Subcutaneous abdominal adipose tissue (tissue), 5 donors: ENCODE measurements around the gene TIFAB.
"Not testable (repeated sequence)": the region's sequence is repeated elsewhere in the genome, so short reads cannot be mapped to it uniquely, and the experiment has no call there.

Experiments used
- H3K27ac ChIP-seq: one replicate; pipeline ENCODE4 v1.7.0; 2013; ENCODE audit warnings: low read depth, mild to moderate bottlenecking, inconsistent platforms, low read length, moderate library complexity
- H3K27me3 ChIP-seq, 5 donors: one replicate each; pipeline ENCODE4 v1.7.0; 2013; ENCODE audit warnings: low read length in 5 of 5, inconsistent platforms in 1 of 5; ENCODE audit not compliant: control insufficient read depth in 5 of 5, insufficient read depth in 4 of 5
- H3K36me3 ChIP-seq, 5 donors: one replicate each; pipeline ENCODE4 v1.7.0; 2013; ENCODE audit warnings: low read length in 5 of 5; ENCODE audit not compliant: control insufficient read depth in 5 of 5, insufficient read depth in 5 of 5
- H3K4me1 ChIP-seq, 5 donors: one replicate each; pipeline ENCODE4 v1.7.0; 2013; ENCODE audit warnings: low read length in 5 of 5, mild to moderate bottlenecking in 3 of 5, moderate library complexity in 1 of 5; ENCODE audit not compliant: control insufficient read depth in 5 of 5, insufficient read depth in 5 of 5
- H3K4me3 ChIP-seq, 5 donors: one replicate each; pipeline ENCODE4 v1.7.0; 2013; ENCODE audit warnings: low read length in 5 of 5, low read depth in 1 of 5
- H3K9ac ChIP-seq, 5 donors: one replicate each; pipeline ENCODE4 v1.7.0; 2013; ENCODE audit warnings: low read length in 5 of 5, mild to moderate bottlenecking in 4 of 5, moderate library complexity in 3 of 5
- H3K9me3 ChIP-seq, 5 donors: one replicate each; pipeline ENCODE4 v1.7.0; 2013; ENCODE audit warnings: low read length in 5 of 5; ENCODE audit not compliant: control insufficient read depth in 5 of 5
- donor health status: healthy.
- donor health status: healthy.
- donor health status: healthy.
- donor health status: healthy.
- donor health status: healthy.

The TIFAB gene, protein sequence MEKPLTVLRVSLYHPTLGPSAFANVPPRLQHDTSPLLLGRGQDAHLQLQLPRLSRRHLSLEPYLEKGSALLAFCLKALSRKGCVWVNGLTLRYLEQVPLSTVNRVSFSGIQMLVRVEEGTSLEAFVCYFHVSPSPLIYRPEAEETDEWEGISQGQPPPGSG

DNA sequence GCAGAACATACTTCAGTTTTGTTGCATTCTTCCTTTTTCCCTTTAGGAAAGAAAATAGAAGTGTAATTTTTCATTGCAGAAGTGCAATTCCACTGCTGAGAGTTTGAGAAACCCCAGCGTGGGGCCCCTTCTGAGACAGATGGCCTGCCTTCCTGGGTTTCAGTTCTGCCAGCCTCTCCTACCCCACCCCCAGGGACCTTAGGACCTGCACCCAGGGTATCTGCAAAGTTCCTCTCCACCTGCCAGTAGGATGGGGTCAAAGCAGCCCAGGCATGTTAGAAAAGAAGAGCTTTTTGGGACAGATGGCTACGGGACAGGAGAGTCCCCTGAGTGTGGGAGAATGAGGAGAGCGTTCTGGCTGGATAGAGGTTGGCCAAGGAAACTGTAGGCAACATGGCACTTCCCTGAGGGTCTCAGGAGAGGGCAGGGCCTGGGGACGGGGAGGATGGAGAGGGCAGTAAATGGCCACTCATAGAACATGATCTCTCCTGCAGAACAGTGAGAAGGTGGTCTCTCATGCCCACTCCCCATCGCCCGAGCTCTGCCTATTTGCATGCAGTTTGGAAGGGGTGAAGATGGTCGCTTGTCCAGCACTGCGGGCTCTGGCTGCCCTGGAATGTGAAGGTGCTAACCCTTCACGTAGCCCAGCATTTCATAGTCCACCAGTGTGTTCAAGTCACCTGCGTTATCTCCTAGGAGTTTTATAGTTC, at the start of gene TIFAB:
Gene TIFAB, minus strand, starts transcription at position 31 of the 710 bp plus-strand sequence. CDS start 2,412 bp downstream, outside the sequence.
- no peaks in the 10 kb centered on the region for H3K27me3 ChIP-seq
- no peaks in the 10 kb centered on the region for H3K9me3 ChIP-seq
- no peak within 1 kb of the TSS for H3K4me3 ChIP-seq
- H3K4me1 ChIP-seq: peaks cover 3 to 25% (median 15%) of the 10 kb centered on the region in 5 donors
- no peak within 1 kb of the TSS for H3K27ac ChIP-seq
- no peak within 1 kb of the TSS for H3K9ac ChIP-seq
- H3K36me3 ChIP-seq: no peaks in the 10 kb centered on the region

DNA sequence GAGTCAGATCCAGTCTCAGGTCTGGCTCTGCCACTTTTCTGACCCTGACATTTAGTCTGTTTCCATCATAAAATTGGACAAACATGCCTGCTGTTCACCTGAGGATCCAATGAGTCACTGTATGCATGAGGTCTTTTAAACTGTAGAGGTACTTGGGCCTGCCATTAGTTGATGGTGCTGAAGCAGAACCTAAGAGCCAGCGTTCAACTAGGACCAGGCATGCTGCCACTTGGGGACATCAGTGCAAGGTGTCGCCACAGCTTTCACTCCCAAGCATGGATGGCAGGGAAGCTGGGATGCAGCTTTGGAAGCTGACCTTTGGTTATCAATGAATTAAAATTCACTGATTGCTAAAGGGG, 46.5 kb upstream of the TIFAB start:
- Histone ChIP-seq H3K27ac (no peak overlapping the region), H3K4me3 (no peak overlapping the region), H3K27me3 (peaks cover 0 to 14% (median 3%) of the 10 kb centered on the region in 5 donors), H3K9ac (no peak overlapping the region), H3K36me3 (no peaks in the 10 kb centered on the region), H3K9me3 (no peaks in the 10 kb centered on the region), H3K4me1 (peaks cover 0 to 6% (median 3%) of the 10 kb centered on the region in 5 donors)

DNA sequence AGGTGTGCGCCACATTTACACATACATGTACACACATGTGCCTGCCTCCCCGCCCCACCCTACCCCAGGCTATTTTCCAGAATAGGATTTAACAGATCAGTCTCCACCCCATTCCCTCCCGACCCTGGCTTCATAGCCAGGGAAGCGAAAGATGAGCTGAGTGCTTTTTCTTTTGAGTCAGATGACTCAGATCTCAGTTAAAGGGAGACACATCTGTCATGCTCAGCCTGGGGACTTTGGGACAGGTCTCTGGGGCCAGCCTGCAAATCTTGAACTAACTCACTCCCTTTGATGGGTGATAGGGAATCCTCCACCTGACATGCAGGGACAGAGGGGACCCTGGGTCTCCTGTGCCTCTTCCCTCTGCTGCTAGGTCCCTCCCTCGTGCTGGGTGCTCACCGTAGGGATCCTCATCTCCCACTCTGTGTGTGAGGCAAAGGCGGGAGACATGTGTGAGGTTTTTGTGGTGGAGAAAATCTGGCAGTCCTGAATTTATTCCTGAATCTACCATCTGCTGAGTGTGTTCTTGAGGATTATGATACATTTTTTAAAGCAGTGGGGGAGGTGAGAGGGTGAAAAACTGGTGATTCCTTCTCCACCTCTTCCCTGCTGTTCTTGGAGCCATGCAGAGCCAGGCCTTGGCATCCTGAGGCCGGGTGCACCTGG, 46.0 kb upstream of the TIFAB start:
- no peaks in the 10 kb centered on the region for H3K36me3 ChIP-seq
- no peaks in the 10 kb centered on the region for H3K9me3 ChIP-seq
- no peak overlapping the region for H3K4me3 ChIP-seq
- no peak overlapping the region for H3K9ac ChIP-seq
- peaks cover 0 to 11% (median 3%) of the 10 kb centered on the region in 5 donors for H3K4me1 ChIP-seq
- peaks cover 0 to 10% (median 3%) of the 10 kb centered on the region in 5 donors for H3K27me3 ChIP-seq
- H3K27ac ChIP-seq: no peak overlapping the region

DNA sequence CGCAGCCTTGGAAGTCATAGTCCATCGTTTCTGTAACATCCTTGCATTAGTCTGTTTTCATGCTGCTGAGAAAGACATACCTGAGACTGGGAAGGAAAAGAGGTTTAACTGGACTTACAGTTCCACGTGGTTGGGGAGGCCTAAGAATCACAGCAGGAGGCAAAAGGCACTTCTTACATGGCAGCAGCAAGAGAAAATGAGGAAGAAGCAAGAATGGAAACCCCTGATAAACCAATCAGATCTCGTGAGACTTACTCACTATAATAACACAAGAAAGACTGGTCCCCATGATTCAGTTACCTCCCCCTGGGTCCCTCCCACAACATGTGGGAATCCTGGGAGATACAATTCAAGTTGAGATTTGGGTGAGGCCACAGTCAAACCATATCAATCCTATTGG, 43.4 kb upstream of the TIFAB start:
- not testable (repeated sequence) for H3K27ac ChIP-seq, H3K36me3 ChIP-seq, H3K4me3 ChIP-seq, H3K9ac ChIP-seq, H3K9me3 ChIP-seq
- H3K4me1 ChIP-seq: peaks cover 0 to 12% (median 3%) of the 10 kb centered on the region in 5 donors
- H3K27me3 ChIP-seq: peaks cover 0 to 24% (median 20%) of the 10 kb centered on the region in 5 donors

DNA sequence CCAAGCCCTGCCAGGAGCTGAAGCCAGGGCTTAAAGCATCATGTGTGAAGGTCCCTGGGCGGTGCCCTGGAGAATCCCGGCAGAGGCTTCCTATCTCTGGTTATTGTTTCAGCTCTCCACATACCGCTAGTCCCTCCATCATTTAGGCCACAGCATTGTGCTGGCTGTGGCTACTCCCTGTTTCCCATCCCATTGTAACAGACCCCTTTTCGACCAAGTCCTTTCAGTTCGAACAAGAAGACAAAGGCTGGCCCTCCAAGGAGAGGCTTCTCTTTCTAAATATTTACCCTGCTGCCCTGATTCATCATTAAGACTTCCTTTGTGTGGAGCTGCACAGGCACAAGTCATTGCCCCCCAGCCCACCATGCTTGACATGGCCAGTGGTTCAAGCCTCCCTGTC, 42.0 kb upstream of the TIFAB start:
- no peaks in the 10 kb centered on the region for H3K36me3 ChIP-seq
- H3K4me1 ChIP-seq: peaks cover 3 to 26% (median 17%) of the 10 kb centered on the region in 5 donors
- no peak overlapping the region for H3K4me3 ChIP-seq
- H3K27me3 ChIP-seq: peaks cover 5 to 37% (median 32%) of the 10 kb centered on the region in 5 donors
- H3K27ac ChIP-seq: no peak overlapping the region
- H3K9ac ChIP-seq: no peak overlapping the region
- no peaks in the 10 kb centered on the region for H3K9me3 ChIP-seq

DNA sequence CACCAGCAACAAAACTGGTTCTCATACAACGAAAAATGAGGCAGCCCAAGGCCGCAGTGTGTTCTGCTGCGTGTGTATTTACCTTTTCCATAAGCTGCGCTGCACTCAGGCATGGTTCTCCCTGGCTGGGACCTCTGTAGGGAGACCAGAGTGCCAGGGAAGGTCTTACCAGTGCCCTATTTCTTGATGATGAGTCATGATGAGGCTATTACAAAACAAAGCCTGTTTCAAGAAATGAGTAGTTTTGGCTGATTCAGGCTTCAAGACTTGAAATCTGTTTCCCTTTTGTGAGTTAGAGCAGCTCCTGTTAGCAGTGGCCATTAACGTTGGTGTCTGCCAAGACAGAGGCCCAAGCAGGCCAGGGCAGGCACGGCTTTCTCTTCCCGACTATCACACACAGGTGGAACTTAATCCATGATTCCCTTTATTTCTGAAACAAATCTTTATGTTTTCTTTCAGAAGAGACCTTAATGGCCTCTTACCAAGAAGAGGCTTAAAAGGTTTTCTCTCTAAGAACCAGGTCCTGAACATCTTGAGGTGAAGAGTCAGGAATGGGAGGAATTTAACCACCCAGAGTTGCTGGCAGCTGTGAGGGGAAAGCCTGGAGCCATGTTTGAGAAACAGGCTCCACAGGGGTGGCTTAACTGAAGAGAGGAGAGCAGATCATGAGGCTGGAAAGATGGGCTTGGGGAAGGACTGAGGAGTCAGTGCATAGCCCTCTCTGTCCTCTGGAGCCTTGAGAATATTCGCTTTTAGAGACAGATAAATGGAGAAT, 41.4 kb upstream of the TIFAB start:
- no peaks in the 10 kb centered on the region for H3K9me3 ChIP-seq
- peaks cover 3 to 32% (median 23%) of the 10 kb centered on the region in 5 donors for H3K4me1 ChIP-seq
- H3K36me3 ChIP-seq: no peaks in the 10 kb centered on the region
- peaks cover 8 to 40% (median 35%) of the 10 kb centered on the region in 5 donors for H3K27me3 ChIP-seq
- no peak overlapping the region for H3K4me3 ChIP-seq
- no peak overlapping the region for H3K27ac ChIP-seq
- H3K9ac ChIP-seq: no peak overlapping the region

DNA sequence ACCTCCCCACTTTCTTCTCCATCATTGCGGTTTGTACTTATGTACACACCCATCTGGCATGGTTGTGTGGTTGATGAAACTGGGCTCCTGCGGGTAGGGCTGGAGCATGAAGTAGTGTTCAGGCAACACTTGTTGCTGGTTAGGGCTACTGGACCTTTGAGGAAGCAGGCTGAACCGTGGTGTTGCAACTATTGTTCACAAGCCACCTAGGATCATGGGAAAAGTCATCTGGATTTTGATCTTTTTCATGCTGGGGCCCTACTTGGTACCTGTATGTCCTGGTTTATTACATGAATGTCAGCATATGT, 40.1 kb upstream of the TIFAB start:
- Histone ChIP-seq H3K27ac (no peak overlapping the region), H3K4me3 (no peak overlapping the region), H3K36me3 (no peaks in the 10 kb centered on the region), H3K4me1 (peaks cover 3 to 36% (median 25%) of the 10 kb centered on the region in 5 donors), H3K27me3 (peaks cover 10 to 47% (median 47%) of the 10 kb centered on the region in 5 donors), H3K9ac (no peak overlapping the region), H3K9me3 (no peaks in the 10 kb centered on the region)

DNA sequence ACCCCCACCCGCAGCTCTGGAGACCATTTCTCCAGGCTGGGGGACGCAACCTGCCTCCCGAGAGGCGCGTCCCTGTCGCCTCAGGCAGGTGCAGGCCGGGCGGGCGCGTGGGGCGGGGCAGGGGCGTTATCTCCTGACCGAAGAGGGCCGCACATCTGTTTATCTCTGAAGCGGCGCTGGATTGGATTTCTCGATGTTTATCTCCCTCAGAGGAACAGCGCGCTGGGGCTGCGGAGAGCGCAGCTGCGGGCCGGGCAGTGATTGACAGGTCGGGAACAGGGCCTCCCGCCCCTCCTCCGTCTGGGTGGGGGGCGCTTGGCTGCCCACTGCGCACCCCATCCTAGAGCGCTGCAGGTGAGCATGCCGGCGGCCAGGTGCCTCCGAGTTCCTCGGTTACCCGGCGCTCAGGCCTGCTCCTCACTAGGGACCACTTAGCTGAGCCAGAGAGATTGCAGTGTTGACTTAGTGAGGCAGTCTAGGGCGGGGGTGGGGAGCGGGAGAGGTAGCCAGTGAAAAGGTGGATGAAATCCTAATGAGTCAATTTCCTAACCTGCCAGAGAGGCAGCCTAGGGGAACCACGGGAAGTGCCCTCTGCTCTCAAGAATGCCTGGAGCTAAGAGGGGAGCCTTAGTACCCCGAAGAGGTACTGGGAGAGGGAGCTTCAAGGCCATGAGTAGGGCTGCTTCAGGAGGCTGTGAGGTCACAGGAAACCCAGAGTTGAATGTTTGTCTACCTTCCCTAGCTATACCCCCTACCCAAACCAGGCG, 39.6 kb upstream of the TIFAB start:
- no peak overlapping the region for H3K4me3 ChIP-seq
- H3K36me3 ChIP-seq: no peaks in the 10 kb centered on the region
- no peaks in the 10 kb centered on the region for H3K9me3 ChIP-seq
- H3K27ac ChIP-seq: no peak overlapping the region
- H3K9ac ChIP-seq: no peak overlapping the region
- H3K4me1 ChIP-seq: peaks cover 3 to 36% (median 25%) of the 10 kb centered on the region in 5 donors
- H3K27me3 ChIP-seq: peaks cover 15 to 53% (median 50%) of the 10 kb centered on the region in 5 donors

DNA sequence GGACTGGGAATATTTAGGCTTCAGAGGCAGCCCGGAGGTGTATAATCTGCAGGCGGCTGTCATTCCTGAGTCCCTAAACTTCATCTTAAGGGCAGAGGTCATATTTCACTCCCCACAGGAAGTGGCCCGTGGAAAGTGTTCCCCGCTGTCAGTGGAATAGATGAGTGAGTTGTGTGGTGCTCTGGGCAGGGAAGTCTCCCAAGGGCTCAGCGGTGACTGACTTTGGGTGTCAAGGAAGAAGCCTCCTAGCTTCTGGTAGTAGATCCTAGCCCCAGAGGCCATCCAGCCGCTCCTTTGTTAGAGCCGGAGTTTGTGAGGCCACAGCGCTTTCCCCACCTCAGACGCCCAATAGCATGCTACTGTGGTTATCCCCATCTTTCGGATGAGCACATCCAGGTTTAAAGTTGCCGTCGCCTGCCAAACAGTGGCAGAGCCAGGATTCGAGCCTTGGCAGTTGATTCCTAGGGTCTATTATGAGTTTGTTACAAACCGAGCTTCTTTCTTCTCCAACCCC, 38.9 kb upstream of the TIFAB start:
- no peak overlapping the region for H3K4me3 ChIP-seq
- no peaks in the 10 kb centered on the region for H3K9me3 ChIP-seq
- peaks cover 3 to 36% (median 25%) of the 10 kb centered on the region in 5 donors for H3K4me1 ChIP-seq
- peaks cover 15 to 57% (median 54%) of the 10 kb centered on the region in 5 donors for H3K27me3 ChIP-seq
- H3K27ac ChIP-seq: no peak overlapping the region
- no peaks in the 10 kb centered on the region for H3K36me3 ChIP-seq
- no peak overlapping the region for H3K9ac ChIP-seq
